ENCODE results near the gene ALKBH1. TPM values are rescaled to one million over a fixed set of nuclear protein-coding genes. Genes with fewer than 3 reads are reported as not detected.

The ALKBH1 gene
- total and polyA plus RNA-seq, 7 donors = 7.7 to 17.6 (median 9.8) TPM

- Histone ChIP-seq H3K4me1 (peaks cover 6% of the 10 kb centered on the region), H3K36me3 (ENCODE audit: insufficient read depth in 1 of 2, low read depth in 1 of 2) (no peaks in the 10 kb centered on the region), H3K27me3 (ENCODE audit: insufficient read depth in 3 of 3, low read length in 2 of 3) (peaks cover 0 to 7% (median 0%) of the 10 kb centered on the region in 3 donors), H3K27ac (no peak overlapping the region), H3K4me3 (no peak overlapping the region), H3K9me3 (no peaks in the 10 kb centered on the region)
- WGBS, 3 donors = 85 to 88% (median 86%) methylated on average over 15 of the region's 15 CpGs
- intact Hi-C loops (cut with DNase I) = no loop called here
- ATAC-seq (no peak), DNase-seq (no peak)
- TF ChIP-seq CTCF (IDR thresholded peaks at IDR 0.05) = no peak
Measured at GRCh38 chr14:77645520-77646230, 62.1 kb downstream of the ALKBH1 start.

- no peak for TF ChIP-seq CTCF (IDR thresholded peaks at IDR 0.05)
- Histone ChIP-seq H3K4me3 (peak overlapping the region; percentile 64), H3K27ac (peak overlapping the region; percentile 67), H3K36me3 (ENCODE audit: insufficient read depth in 1 of 2, low read depth in 1 of 2) (no peaks in the 10 kb centered on the region), H3K9me3 (no peaks in the 10 kb centered on the region), H3K27me3 (ENCODE audit: insufficient read depth in 3 of 3, low read length in 2 of 3) (peaks cover 0 to 10% (median 0%) of the 10 kb centered on the region in 3 donors), H3K4me1 (peaks cover 6% of the 10 kb centered on the region)
- ATAC-seq (peak in 1 of 4 donors; percentile 21), DNase-seq (no peak)
- intact Hi-C loops (cut with DNase I) = no loop called here
- WGBS, 3 donors = 64 to 70% (median 69%) methylated on average over 7 of the region's 7 CpGs
Measured at GRCh38 chr14:77642407-77642806, 65.4 kb downstream of the ALKBH1 start.

GRCh38 chr14:77641534-77642341 lies 66.1 kb downstream of the ALKBH1 start:
- peak overlapping the region; percentile 67 for H3K27ac ChIP-seq

More at GRCh38 chr14:77641534-77642341, 66.1 kb downstream of the ALKBH1 start:
- peaks cover 6% of the 10 kb centered on the region for H3K4me1 ChIP-seq
- peaks cover 0 to 10% (median 0%) of the 10 kb centered on the region in 3 donors for H3K27me3 ChIP-seq (ENCODE audit: insufficient read depth in 3 of 3, low read length in 2 of 3)
- no peaks in the 10 kb centered on the region for H3K36me3 ChIP-seq (ENCODE audit: insufficient read depth in 1 of 2, low read depth in 1 of 2)
- DNase-seq (peak; percentile 83 to 85), ATAC-seq (peak; percentile 42 to 89 (median 77))
- intact Hi-C loops (cut with DNase I) = no loop called here
- 12 to 14% (median 12%) methylated on average over 46 to 47 of the region's 47 CpGs for WGBS, 3 donors
- peak overlapping the region; percentile 64 for H3K4me3 ChIP-seq
- H3K9me3 ChIP-seq = no peaks in the 10 kb centered on the region
- TF ChIP-seq CTCF (IDR thresholded peaks at IDR 0.05) = no peak
